Trophoblast cell (in vitro differentiated cells and primary cell): Measurements from ENCODE around the gene SRRM3.
A peak's percentile ranks its signal among the peaks of the same experiment; 100 is the strongest.

Source experiments
- DNase-seq, 2 donors: peaks; one replicate each; pipeline ENCODE4 v3.0.0-alpha.2; 2016
- H2AFZ ChIP-seq: 2 replicates; pipeline ENCODE4 v1.6.1; 2013; ENCODE audit warnings: low read length, moderate library complexity, mild to moderate bottlenecking; ENCODE audit not compliant: insufficient read depth, poor library complexity
- H2AK5ac ChIP-seq: 2 replicates; pipeline ENCODE4 v1.6.1; 2013; ENCODE audit warnings: mild to moderate bottlenecking, low read length
- H2BK120ac ChIP-seq: 2 replicates; pipeline ENCODE4 v1.6.1; 2013; ENCODE audit warnings: low read length, mild to moderate bottlenecking, moderate library complexity; ENCODE audit not compliant: insufficient read depth, poor library complexity
- H2BK12ac ChIP-seq: 2 replicates; pipeline ENCODE4 v1.6.1; 2013; ENCODE audit warnings: mild to moderate bottlenecking, low read length, moderate library complexity
- H2BK5ac ChIP-seq: 2 replicates; pipeline ENCODE4 v1.6.1; 2013; ENCODE audit warnings: low read length, low read depth, moderate library complexity, mild to moderate bottlenecking; ENCODE audit not compliant: poor library complexity
- H3K14ac ChIP-seq: 2 replicates; pipeline ENCODE4 v1.6.1; 2013; ENCODE audit warnings: mild to moderate bottlenecking, low read length
- H3K18ac ChIP-seq: 2 replicates; pipeline ENCODE4 v1.6.1; 2013; ENCODE audit warnings: mild to moderate bottlenecking, low read length
- H3K23ac ChIP-seq: 2 replicates; pipeline ENCODE4 v1.6.1; 2013; ENCODE audit warnings: low read length
- H3K27ac ChIP-seq: 2 replicates; pipeline ENCODE4 v1.5.1; 2013; ENCODE audit warnings: low read depth, mild to moderate bottlenecking, inconsistent platforms, low read length, moderate library complexity
- H3K27me3 ChIP-seq: 2 replicates; pipeline ENCODE4 v1.6.1; 2013; ENCODE audit warnings: inconsistent platforms, mild to moderate bottlenecking, low read length, moderate library complexity; ENCODE audit not compliant: insufficient read depth
- H3K36me3 ChIP-seq, 2 experiments: 1 replicate in 1 of 2; 2 replicates in 1 of 2; pipeline ENCODE4 v1.6.1; 2013; ENCODE audit warnings: low read length in 2 of 2, mild to moderate bottlenecking in 2 of 2, moderate library complexity in 1 of 2; ENCODE audit not compliant: insufficient read depth in 2 of 2, control insufficient read depth in 1 of 2
- H3K4ac ChIP-seq: 2 replicates; pipeline ENCODE4 v1.6.1; 2013; ENCODE audit warnings: low read depth, mild to moderate bottlenecking, low read length, moderate library complexity
- H3K4me1 ChIP-seq, 2 experiments: 1 replicate in 1 of 2; 2 replicates in 1 of 2; pipeline ENCODE4 v1.6.1; 2013; ENCODE audit warnings: low read length in 2 of 2, mild to moderate bottlenecking in 2 of 2, moderate library complexity in 1 of 2; ENCODE audit not compliant: insufficient read depth in 2 of 2, control insufficient read depth in 1 of 2
- H3K4me2 ChIP-seq: 2 replicates; pipeline ENCODE4 v1.6.1; 2013; ENCODE audit warnings: inconsistent platforms, mild to moderate bottlenecking, low read length, moderate library complexity
- H3K4me3 ChIP-seq: 2 replicates; pipeline ENCODE4 v1.5.1; 2013; ENCODE audit warnings: mild to moderate bottlenecking, low read depth, low read length, inconsistent platforms
- H3K79me1 ChIP-seq: one replicate; pipeline ENCODE4 v1.6.1; 2013; ENCODE audit warnings: low read length
- H3K79me2 ChIP-seq: 2 replicates; pipeline ENCODE4 v1.6.1; 2013; ENCODE audit warnings: low read length, mild to moderate bottlenecking; ENCODE audit not compliant: control insufficient read depth, insufficient read depth, poor library complexity
- H3K9ac ChIP-seq: 2 replicates; pipeline ENCODE4 v1.6.1; 2013; ENCODE audit warnings: mild to moderate bottlenecking, low read length
- H3K9me3 ChIP-seq: 2 replicates; pipeline ENCODE4 v1.6.1; 2013; ENCODE audit warnings: low read depth, mild to moderate bottlenecking, control low read depth, inconsistent platforms, low read length; ENCODE audit not compliant: insufficient read depth
- H4K12ac ChIP-seq: 2 replicates; pipeline ENCODE4 v1.6.1; 2013; ENCODE audit warnings: low read depth, mild to moderate bottlenecking, low read length, moderate library complexity
- H4K8ac ChIP-seq: 2 replicates; pipeline ENCODE4 v1.6.1; 2013; ENCODE audit warnings: low read depth, mild to moderate bottlenecking, low read length, moderate library complexity
- H4K91ac ChIP-seq: one replicate; pipeline ENCODE4 v1.6.1; 2013; ENCODE audit warnings: low read depth, mild to moderate bottlenecking, low read length, moderate library complexity
- WGBS: extraction: QIAGEN DNeasy Blood & Tissue Kit; methylation state at CpG from one replicate; pipeline ENCODE4 v1.1.7; 2013; ENCODE audit warnings: missing lambda C conversion rate; ENCODE audit not compliant: insufficient read length, insufficient coverage; ENCODE audit errors: extremely low coverage; 5-methylcytosine and 5-hydroxymethylcytosine counted together

The SRRM3 gene

GRCh38 chr7:76327610-76328009 is 125.9 kb downstream of the SRRM3 start:
- H4K8ac ChIP-seq = no peak overlapping the region
- no peak overlapping the region for H3K23ac ChIP-seq
- no peak overlapping the region for H2AK5ac ChIP-seq
- no peak overlapping the region for H2BK5ac ChIP-seq
- no peak overlapping the region for H4K12ac ChIP-seq
- H2BK12ac ChIP-seq = no peak overlapping the region
- H3K4ac ChIP-seq = no peak overlapping the region
- no peak overlapping the region for H4K91ac ChIP-seq
- H3K9me3 ChIP-seq = no peaks in the 10 kb centered on the region
- H3K4me1 ChIP-seq = no peaks in the 10 kb centered on the region
- H3K9ac ChIP-seq = no peak overlapping the region
- no peak overlapping the region for H3K4me3 ChIP-seq
- no CpG with 5 or more reads among the region's 7 CpGs for WGBS
- H3K27me3 ChIP-seq = no peaks in the 10 kb centered on the region
- H3K18ac ChIP-seq = no peak overlapping the region
- H3K79me1 ChIP-seq = no peaks in the 10 kb centered on the region
- no peak overlapping the region for H3K4me2 ChIP-seq
- no peak overlapping the region for H2BK120ac ChIP-seq
- H3K79me2 ChIP-seq = no peaks in the 10 kb centered on the region
- DNase-seq = no peak
- no peak overlapping the region for H3K27ac ChIP-seq
- H3K14ac ChIP-seq = no peak overlapping the region
- no peak overlapping the region for H2AFZ ChIP-seq
- peaks cover 32 to 55% of the 10 kb centered on the region in 2 experiments for H3K36me3 ChIP-seq

- no peak for DNase-seq
- H3K14ac ChIP-seq = no peak overlapping the region
- no peak overlapping the region for H3K23ac ChIP-seq
- H4K91ac ChIP-seq = no peak overlapping the region
- peak overlapping the region; percentile 72 for H3K4ac ChIP-seq
- no peak overlapping the region for H3K4me2 ChIP-seq
- H4K8ac ChIP-seq = no peak overlapping the region
- H3K27ac ChIP-seq = no peak overlapping the region
- no peak overlapping the region for H3K18ac ChIP-seq
- no peaks in the 10 kb centered on the region for H3K79me1 ChIP-seq
- H3K9me3 ChIP-seq = no peaks in the 10 kb centered on the region
- no peak overlapping the region for H2BK120ac ChIP-seq
- H2AFZ ChIP-seq = no peak overlapping the region
- no peak overlapping the region for H3K9ac ChIP-seq
- H2BK12ac ChIP-seq = no peak overlapping the region
- H3K4me3 ChIP-seq = no peak overlapping the region
- H3K79me2 ChIP-seq = peaks cover 6% of the 10 kb centered on the region
- no peak overlapping the region for H2BK5ac ChIP-seq
- WGBS = no CpG with 5 or more reads among the region's 15 CpGs
- H2AK5ac ChIP-seq = no peak overlapping the region
- H3K27me3 ChIP-seq = no peaks in the 10 kb centered on the region
- H3K4me1 ChIP-seq = no peaks in the 10 kb centered on the region
- H4K12ac ChIP-seq = no peak overlapping the region
- H3K36me3 ChIP-seq = peaks cover 35 to 55% of the 10 kb centered on the region in 2 experiments
Measured at GRCh38 chr7:76328389-76328788, 126.7 kb downstream of the SRRM3 start.

- Histone ChIP-seq H3K9me3 (no peaks in the 10 kb centered on the region), H4K91ac (no peak overlapping the region), H3K4ac (no peak overlapping the region), H3K79me1 (no peaks in the 10 kb centered on the region), H2BK120ac (no peak overlapping the region), H3K18ac (no peak overlapping the region), H3K4me2 (no peak overlapping the region), H3K4me3 (no peak overlapping the region), H3K9ac (no peak overlapping the region), H2AFZ (no peak overlapping the region), H3K14ac (no peak overlapping the region), H3K79me2 (peaks cover 13% of the 10 kb centered on the region), H3K23ac (no peak overlapping the region), H4K8ac (no peak overlapping the region), H3K36me3 (peaks cover 38 to 58% of the 10 kb centered on the region in 2 experiments), H2AK5ac (no peak overlapping the region), H3K27ac (no peak overlapping the region), H2BK12ac (no peak overlapping the region), H4K12ac (no peak overlapping the region), H3K4me1 (peaks cover 3% of the 10 kb centered on the region in 2 experiments), H3K27me3 (no peaks in the 10 kb centered on the region), H2BK5ac (no peak overlapping the region)
- no peak for DNase-seq
- no CpG with 5 or more reads among the region's 29 CpGs for WGBS
Measured at GRCh38 chr7:76329479-76329878, 127.8 kb downstream of the SRRM3 start.

GRCh38 chr7:76330261-76330660 is 128.6 kb downstream of the SRRM3 start:
- Histone ChIP-seq H3K27ac (no peak overlapping the region), H3K27me3 (no peaks in the 10 kb centered on the region), H3K79me2 (peaks cover 15% of the 10 kb centered on the region), H4K12ac (no peak overlapping the region), H3K4me1 (peaks cover 3% of the 10 kb centered on the region in 2 experiments), H3K9ac (no peak overlapping the region), H2BK5ac (no peak overlapping the region), H3K36me3 (peaks cover 35 to 52% of the 10 kb centered on the region in 2 experiments), H3K4ac (no peak overlapping the region), H3K14ac (no peak overlapping the region), H4K91ac (no peak overlapping the region), H3K79me1 (no peaks in the 10 kb centered on the region), H3K9me3 (no peaks in the 10 kb centered on the region), H3K23ac (no peak overlapping the region), H2AFZ (no peak overlapping the region), H2AK5ac (no peak overlapping the region), H2BK12ac (no peak overlapping the region), H3K18ac (no peak overlapping the region), H2BK120ac (no peak overlapping the region), H3K4me3 (no peak overlapping the region), H3K4me2 (no peak overlapping the region), H4K8ac (no peak overlapping the region)
- WGBS = no CpG with 5 or more reads among the region's 4 CpGs
- no peak for DNase-seq
